Activated T-cell treated with anti-CD3 and anti-CD28 coated beads, Interleukin-2, amount 50 U/mL, for 48 hours (primary cell): ENCODE data around the gene SNRPA.
A peak's percentile ranks its signal among the peaks of the same experiment; 100 is the strongest.
"Not testable (repeated sequence)": the region's sequence is repeated elsewhere in the genome, so short reads cannot be mapped to it uniquely, and the experiment has no call there.

Source experiments
- DNase-seq, 2 experiments: peaks; one replicate each; pipeline ENCODE4 v3.0.0-alpha.2; 2020

SNRPA gene

GRCh38 chr19:40721936-40722661 is 28.9 kb upstream of the SNRPA start:
- no peak for DNase-seq

GRCh38 chr19:40723661-40724254 is 27.2 kb upstream of the SNRPA start:
- no peak for DNase-seq

GRCh38 chr19:40724315-40724714 is 26.7 kb upstream of the SNRPA start:
- peak in 1 of 2 experiments; percentile 31 for DNase-seq

- peak in 1 of 2 experiments; percentile 36 for DNase-seq
These were observed 26.1 kb upstream of the SNRPA start for GRCh38 chr19:40724855-40725254.

DNA sequence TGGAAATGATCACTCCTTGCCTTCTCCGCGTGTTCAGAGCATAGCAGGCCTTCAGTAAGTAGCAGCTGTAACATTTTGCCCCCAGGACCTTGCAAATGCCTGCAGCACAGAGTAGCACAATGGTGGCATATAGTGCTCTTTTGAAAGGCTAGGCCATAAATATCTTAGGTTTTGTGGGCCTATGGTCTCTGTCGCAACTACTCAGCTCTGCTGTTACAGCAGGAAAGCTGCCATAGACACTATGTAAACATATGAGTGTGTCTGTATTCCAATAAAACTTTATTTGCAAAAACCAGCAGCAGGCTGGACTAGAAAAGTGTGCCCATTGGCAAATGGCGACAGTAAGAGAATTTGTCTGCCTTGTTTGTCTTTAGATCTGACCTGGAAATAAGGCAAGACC is 24.7 kb upstream of the SNRPA start:
- no peak for DNase-seq

GRCh38 chr19:40730065-40730464 is 20.9 kb upstream of the SNRPA start:
- DNase-seq: not testable (repeated sequence)

- not testable (repeated sequence) for DNase-seq
These were observed 18.7 kb upstream of the SNRPA start for GRCh38 chr19:40732304-40732703.

DNA sequence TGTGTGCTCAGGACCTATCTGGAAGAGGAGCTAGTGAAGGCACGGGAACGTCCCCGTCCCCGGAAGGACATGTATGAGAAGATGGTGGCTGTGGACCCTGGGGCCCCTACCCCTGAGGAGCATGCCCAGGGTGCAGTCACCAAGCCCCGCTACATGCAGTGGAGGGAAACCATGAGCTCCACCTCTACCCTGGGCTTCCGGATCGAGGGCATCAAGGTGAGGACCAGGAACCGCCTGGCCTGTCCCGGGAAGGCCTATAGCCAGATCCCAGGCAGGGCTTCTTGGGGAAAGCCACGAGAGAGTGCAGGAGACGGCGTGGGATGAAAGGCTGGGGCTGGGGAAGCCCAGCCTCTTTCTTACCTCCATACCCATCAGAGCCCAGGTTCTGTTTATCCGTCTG is 17.9 kb upstream of the SNRPA start:
- DNase-seq: no peak

DNA sequence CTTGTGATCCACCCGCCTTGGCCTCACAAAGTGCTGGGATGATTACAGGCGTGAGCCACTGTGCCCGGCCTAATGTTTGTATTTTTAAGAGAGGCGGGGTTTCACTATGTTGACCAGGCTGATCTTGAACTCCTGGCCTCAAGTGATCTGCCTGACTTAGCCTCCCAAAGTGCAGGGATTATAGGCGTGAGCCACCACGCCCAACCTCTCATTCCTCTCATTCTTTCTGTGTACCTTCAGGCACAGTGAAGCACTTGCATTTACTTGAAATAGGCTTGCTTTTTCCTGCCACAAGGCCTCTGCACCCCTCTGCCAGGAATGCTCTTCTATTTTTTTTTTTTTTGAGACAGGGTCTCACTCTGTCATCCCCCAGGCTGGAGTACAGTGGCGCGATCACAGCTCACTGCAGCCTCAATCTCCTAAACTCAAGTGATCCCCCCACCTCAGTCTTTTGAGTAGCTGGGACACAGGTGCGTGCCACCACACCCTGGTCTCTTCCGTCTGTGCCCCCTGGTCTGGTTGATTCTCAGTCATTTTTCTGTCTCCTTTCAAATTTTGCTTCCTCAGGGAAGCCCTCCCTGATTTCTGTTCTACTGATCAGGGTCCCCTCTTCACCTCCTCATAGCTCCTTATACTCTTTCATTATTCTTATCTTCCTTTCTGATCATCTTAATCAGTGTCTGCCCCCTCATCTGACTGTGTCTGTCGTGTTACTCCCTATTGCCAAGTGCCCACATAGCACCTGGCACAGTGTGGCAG is 15.8 kb upstream of the SNRPA start:
- DNase-seq: no peak

DNA sequence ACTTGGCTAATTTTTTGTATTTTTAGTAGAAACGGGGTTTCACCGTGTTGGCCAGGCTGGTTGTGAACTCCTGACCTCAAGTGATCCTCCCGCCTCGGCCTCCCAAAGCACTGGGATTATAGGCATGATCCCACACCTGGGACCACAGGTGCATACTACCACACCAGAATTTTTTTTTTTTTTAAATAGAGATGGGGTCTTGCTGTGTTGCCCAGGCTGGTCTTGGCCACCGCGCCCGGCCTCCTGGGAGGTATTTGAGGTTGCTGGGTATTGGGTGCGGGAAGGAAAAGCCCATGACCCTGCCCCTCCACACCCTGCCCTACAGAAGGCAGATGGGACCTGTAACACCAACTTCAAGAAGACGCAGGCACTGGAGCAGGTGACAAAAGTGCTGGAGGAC is 14.3 kb upstream of the SNRPA start:
- no peak for DNase-seq

DNA sequence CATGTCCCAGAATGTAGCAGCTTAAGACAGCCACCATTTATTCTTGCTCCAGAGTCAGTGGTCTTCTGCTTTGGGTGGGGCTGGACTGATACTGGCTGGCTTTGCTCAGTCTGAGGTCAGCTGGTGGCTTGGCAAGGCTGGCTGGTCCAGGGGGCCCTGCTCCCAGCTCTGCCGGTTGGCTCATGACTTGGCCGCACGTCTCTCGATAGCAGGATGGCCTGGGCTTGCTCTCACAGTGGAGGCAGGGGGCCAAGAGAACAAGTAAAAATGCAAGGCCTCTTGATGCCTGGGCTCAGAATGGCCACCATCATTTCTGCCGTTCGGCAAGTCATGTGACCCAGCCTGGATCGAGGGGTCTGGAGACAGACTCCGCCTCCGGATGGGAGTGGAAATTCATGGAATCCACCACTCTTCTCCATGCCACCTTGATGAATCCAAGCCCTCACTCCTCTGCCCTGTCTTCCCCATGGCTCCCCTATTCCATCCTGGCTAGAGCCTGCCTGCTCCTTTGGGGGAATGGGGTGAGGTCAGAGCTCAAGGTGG is 13.8 kb upstream of the SNRPA start:
- DNase-seq: no peak

GRCh38 chr19:40739030-40739839 is 11.8 kb upstream of the SNRPA start:
- no peak for DNase-seq

GRCh38 chr19:40739871-40740703 is 10.9 kb upstream of the SNRPA start:
- no peak for DNase-seq

DNA sequence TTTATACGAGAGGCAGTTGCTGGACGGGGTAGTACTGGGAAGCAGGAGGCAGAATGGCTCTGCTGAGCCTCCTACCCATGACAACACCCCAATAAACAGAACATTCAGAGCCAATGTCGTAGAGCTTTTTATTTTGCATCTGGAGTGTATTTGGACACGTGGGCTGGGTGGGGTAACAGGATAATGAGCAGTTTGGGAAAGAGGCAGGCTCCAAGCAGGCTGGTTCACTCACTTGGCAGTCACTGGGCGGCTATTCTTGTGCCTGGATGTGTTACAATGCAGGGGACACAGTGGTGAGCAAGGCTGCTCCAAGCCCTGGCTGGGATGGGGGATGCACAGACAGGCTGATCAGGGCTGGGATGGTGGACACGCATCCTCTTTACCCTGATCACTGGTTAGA is 10.3 kb upstream of the SNRPA start:
- DNase-seq: no peak

- no peak for DNase-seq
These were observed 9.2 kb upstream of the SNRPA start for GRCh38 chr19:40741527-40742390.

GRCh38 chr19:40742477-40742876 is 8.5 kb upstream of the SNRPA start:
- no peak for DNase-seq

- DNase-seq: no peak
These were observed 8.1 kb upstream of the SNRPA start for GRCh38 chr19:40742886-40743285.

DNA sequence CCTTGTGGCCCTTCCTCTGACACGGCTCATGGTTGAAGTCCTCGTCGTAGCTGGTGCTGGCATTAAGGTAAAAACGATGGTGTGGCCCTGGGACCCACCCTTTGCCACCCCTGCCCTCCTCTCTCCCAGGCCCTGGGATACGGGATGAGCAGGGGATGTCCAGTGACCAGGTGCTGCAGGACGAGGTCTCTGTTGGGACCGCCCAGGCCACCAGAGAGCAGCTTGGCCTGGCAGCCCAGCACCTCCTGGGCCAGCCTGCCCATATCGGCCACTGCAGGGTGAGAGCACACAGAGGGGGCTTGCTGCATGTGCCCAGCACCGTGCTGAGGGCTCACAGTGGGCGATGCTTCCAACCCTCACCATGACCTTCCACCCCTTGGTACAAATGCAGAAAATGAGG is 7.1 kb upstream of the SNRPA start:
- DNase-seq: no peak

DNA sequence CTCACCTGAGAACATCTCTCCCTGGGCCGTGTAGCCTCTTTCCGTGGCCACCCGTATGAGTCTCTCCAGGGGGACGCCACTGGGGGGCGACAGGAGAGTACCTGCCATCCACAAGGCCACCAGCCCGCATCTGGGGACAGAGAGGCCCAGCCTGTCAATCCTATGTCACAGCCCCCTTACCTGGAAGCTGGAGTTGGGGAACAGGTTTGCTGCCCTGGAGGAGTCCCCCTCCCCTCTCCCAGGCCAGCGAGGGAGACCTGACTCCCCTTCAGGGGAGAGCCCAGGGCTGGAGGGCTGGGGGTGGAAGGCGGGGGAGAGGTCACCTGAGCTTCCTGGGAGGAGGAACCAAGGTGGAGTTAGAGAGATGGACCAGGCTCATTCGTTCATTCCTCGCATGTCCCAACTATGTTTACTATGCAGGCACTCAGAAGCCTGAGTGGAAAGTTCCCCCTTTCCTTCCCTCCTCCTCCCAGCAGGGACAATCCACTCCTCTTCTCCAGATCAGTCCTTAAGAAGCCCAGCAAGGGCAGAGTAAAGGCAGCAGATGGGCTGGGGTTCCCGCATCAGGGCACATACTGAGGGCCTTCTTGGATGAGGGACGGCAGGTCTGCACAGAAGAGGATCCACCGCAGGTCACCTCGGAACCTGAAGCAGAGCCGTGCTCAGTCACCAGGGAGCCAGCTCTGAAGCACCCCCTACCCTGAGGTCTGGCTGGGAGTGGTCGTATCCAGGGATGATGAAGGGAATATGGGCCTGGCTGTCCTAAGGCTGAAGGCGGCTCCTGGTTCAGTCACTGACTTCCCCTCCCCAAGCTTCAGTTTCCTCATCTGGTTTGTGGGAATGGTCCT is 6.2 kb upstream of the SNRPA start:
- DNase-seq: peak in 1 of 2 experiments; percentile 52

GRCh38 chr19:40745402-40745780 is 5.6 kb upstream of the SNRPA start:
- no peak for DNase-seq
